Activated CD4-positive, alpha-beta T cell treated with anti-CD3 and anti-CD28 coated beads, Interleukin-2, amount 50 U/mL, for 48 hours (primary cell): ENCODE data around the gene IQSEC1.

Experiments
- DNase-seq, 2 experiments: peaks; one replicate each; pipeline ENCODE4 v3.0.0-alpha.2; 2020

Gene IQSEC1

GRCh38 chr3:12963922-12964701 lies 109.1 kb downstream of the IQSEC1 start:
- no peak for DNase-seq

- peak; percentile 40 to 60 for DNase-seq
Measured at GRCh38 chr3:12963231-12963896, 109.9 kb downstream of the IQSEC1 start.

DNA sequence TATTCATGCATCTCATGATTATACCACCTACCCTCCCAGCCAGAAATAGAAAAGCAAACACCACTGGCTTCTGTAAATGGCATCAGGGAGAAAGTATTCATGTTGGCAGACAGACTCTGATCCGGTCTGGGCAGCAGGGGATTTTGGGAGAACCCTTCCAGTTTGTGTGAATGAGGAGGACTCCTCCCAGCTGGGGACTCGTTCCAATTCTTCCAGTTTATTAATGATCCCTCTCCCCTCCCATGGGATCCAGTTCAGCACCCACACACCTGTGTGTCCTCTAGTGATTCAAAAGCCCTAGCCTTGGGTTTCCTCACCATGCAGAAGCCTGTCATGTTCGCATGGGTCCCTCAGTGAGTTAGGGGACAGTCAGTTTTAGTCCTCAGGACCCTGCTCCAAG lies 110.9 kb downstream of the IQSEC1 start:
- DNase-seq, result no peak

DNA sequence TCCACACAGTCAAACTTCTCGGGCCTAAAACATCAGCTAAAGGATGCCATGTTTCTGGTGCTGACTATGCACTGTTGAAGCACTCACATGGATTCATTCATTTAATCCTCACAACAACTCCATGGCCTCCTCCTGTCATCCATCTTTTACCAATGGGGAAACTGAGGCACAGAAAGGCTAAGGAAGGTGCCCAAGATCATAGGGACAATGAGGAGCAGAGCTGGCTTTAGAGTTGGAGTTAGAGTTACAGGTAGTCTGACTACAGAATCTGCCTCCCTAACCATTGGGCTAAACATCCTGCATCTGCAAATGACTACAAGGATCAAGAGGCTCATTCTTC lies 111.6 kb downstream of the IQSEC1 start:
- no peak for DNase-seq

DNA sequence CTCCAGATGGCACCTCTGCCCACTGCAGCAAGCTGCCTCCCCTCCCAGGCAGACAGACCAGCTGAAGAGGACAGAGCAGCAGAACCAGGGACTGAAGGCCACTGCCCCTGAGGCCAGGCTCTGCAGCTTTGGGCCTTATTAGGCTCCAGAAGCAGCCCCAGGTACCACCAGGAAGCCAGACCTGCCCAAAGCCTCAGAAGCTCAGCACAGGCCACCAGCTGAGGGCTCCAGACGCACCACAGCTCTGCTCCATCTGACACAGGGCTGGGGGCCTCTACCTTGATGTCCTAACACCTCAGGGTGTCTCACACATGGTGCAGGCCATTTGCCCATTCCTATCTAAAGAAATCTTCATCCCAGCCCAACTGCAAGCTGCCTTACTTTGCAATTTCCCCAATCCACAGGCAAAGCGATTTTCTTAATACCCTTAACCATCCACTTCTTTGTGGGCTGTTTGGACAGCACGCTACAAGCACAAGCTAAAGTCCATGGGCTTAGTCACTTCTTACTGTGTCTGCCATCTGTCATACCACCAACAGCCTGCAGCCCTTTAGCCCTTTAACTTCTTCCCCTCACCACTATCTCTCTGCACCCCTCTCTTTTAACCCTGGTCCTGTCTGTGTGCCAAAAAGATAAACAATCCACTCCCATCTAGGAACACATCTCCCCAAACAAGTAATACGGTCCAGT lies 112.1 kb downstream of the IQSEC1 start:
- no peak for DNase-seq

GRCh38 chr3:12960497-12960896 lies 112.7 kb downstream of the IQSEC1 start:
- DNase-seq, result no peak

DNA sequence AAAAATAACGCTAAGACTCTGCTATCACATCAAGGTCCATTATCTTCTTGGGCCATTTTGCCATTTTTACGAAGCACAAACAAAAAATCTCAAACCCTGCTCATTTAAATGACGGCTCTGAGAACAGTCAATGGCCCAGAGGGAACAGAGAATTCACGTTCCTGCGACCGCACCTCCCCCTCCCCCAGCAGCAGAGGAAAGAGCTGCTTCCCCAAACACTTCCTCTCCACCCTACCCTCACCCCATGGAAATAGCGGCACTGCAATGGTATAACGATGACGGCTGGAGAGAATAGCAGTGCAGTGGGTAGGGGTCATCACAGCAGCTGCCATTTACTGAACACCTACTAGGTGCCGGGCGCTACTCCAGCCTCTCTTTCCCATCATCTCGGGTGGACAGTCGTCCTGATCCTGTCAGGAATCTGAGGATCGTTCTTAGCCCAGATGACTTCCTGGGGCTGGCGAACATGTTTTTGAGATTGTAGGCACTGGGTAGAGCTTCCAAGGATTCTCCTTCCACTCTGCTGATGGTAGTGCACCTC lies 113.3 kb downstream of the IQSEC1 start:
- no peak for DNase-seq

- no peak for DNase-seq
Measured at GRCh38 chr3:12959410-12959809, 113.8 kb downstream of the IQSEC1 start.

DNA sequence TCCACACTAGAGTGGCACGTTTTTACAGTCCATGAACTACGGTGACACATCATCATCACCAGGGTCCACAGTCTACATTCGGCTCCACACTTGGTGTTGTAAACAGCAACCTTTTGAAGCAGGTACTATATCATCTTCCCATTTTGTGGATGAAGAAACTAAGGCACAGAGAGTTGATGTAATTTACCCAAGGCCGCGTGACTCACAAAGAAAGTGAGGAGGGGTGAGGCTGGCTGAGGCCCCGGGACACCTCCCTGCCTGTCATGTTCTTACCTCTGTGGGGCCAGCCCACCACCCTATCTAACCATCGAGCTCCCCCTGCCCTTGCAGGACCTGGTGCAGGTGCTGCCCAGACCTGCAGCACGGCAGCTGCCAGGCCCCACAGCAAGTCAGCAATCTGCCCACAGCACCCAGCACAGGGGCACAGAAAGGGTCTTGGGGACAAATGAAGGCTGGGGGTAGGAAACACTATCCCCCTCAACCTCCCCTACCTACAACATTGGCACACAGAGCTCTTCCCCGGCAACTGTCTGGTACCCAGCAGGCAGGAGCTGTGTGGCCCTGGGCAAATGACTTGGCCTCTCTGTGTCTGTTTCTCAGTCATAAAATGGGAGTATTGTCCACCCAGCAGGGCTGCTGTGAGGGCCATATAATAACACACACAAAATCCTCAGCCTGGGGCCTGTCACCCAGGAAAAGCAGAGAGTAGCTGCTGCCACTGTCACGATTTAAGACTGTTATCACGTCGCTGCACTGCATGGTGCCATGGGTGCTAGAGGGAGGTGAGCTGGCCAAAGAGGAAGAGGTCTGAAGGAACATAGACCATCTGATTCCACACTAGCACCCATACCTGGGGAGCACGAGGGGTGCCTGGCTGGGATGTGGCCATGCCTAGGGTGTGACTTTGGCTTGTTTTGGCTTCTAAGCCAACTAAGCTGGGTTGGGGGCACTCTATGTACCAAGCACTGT lies 115.1 kb downstream of the IQSEC1 start:
- DNase-seq, result no peak

DNA sequence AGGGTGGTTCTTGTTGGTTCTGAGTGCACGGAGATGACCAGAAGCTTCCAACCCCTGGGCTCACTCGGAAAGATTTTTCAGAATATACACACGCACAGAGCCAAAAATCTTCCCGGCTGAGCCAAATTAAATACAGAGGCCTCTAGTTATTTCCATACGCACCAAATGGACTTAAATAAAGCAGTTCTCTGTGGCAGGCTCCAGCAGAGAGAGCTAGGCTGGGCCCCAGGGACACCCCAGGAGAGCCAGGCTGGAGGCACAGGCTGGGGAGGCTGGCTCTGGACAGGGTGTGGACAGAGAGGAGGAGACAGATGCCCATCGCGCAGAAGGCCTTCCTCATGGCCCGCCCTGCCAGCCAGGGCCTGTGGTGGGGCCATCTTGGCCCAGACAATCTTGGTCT lies 115.9 kb downstream of the IQSEC1 start:
- no peak for DNase-seq

- no peak for DNase-seq
Measured at GRCh38 chr3:12956316-12956660, 116.9 kb downstream of the IQSEC1 start.

- no peak for DNase-seq
Measured at GRCh38 chr3:12955651-12956315, 117.4 kb downstream of the IQSEC1 start.

DNA sequence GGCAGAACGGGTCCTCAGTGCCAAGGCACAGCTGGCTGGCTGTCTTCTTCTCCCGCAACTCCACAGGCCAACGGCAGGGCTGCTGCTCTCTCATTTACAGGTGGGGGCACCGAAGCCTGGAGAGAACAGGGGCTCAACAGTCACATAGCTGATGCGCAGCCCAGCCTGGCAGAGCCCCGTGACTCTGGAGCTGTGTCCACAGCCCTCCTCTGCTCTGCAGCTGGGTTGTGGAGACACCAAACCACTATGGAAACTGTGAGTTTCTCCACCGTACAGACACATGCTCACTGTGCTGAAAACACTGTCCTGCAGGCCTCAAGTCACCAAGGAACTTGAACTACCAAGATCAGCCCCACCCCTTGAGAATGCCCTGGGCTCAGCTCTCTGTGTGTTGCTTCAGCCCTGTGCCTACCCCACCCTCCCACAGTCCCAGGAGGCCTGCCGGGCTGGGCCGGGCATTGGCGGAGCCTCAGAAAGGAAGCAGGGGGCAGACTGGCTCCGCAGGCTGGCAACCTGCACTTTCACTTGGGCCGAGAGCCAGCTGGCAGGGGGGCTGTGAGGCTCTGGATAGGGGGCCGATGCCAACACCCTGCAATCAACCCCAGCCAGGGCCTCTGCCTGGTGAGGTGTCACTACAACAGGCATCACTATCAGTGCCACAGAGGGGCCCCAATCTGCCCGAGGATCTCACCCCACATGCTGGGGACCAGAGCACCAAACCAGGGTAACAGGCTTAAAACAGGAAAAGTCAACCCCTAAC lies 118.2 kb downstream of the IQSEC1 start:
- peak; percentile 18 to 40 for DNase-seq

GRCh38 chr3:12954180-12954579 lies 119.0 kb downstream of the IQSEC1 start:
- DNase-seq, result no peak

- no peak for DNase-seq
Measured at GRCh38 chr3:12953201-12953995, 119.8 kb downstream of the IQSEC1 start.

DNA sequence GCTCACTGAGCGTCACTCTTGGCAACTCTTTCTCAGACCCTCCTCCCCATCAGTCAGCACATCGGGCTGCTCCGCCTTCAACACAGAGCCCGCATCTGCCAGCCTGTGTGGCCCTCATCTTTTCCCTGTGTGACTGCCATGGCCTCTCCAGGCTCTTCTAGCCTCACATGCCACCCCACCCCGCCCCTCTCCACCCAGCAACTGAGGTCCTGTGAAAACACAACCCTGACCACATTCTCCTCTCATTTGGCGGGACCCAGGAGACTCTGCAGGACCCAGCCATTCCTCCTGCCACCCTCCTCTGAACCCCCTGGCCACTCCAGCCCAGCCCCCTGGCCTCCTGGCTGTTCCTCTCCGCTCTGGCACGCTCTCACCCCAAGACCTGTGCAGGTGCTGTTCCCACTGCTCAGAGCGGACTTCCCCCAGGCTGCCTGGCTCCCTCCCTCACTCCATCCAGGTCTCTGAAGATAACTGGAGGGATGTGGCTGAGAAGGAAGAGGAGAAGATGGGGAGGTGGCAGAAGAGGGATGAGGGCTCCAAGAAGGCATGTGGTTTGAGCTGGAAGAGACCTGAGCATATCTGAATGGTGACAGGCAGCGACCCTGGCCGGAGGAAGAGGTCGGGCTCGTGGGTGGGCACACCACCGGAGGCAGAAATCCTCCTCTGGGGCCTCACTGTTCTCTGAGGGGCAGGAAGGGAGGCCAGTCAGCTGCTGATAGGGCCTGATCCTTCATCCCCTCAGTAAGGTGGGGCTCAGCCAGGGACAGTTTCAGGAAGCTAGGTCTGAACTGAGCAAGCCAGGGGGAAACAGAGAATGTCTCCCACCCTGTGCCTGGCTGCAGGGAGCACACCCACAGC lies 120.7 kb downstream of the IQSEC1 start:
- DNase-seq, result no peak

GRCh38 chr3:12948891-12949711 lies 124.1 kb downstream of the IQSEC1 start:
- peak; percentile 42 to 54 for DNase-seq

DNA sequence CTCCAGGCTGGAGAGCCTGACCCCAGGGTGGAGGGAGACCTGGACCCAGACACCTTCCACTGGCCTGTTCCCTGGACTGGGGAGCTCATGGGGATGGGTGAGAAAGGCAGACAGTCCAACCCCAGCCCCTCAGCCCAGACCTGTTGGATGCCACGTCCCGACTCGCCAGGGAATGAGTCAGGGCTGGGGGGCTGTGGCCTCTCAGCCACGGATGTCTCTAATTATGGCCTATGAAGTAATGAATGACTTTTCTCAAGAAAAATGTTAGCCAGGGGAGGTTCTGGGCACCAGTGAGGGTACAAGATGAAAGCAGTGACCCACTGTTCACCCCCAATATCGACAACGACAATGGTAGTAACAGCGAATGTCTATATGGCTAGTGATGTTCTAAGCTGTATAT lies 124.9 kb downstream of the IQSEC1 start:
- DNase-seq, result no peak
